ENCODE data around the gene KMO. TPM values are rescaled to one million over a fixed set of nuclear protein-coding genes. Genes with fewer than 3 reads are reported as not detected.

KMO gene
- total and polyA plus RNA-seq, 3 experiments from 2014 or later: 0.06 to 1.4 (median 0.60) TPM

DNA sequence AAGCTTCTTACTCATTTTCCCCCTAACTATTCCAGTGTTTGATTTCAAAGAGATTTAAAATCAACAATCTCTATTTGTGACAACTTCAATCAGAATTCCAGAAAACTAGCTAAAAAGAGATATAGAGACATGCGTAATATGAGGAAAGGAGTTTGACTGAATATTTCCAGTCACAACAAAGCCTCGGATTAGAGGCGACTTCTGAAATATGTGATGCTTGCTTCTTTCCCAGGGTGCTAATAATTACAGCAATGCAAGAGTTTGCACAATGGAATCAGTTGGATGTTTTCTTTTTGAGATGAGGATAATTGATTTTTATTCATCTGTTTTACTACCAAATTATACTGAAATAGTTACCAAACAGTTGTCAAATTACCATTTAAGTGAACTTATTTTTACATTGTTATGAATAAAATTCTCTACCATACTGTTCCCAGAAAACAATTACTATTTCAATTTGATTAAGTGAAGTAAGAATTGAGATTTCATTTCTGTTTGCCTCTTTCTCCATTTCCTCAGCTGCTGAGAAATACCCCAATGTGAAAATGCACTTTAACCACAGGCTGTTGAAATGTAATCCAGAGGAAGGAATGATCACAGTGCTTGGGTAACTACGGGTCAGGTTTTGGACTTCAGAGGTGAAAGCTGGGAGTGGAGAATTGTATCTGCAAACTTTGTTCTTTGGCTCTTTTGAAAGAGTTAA lies 28.1 kb downstream of the KMO start:
- Histone ChIP-seq H3K27me3 (ENCODE audit: insufficient read depth, low read length, poor library complexity, severe bottlenecking) (no peaks in the 10 kb centered on the region), H3K4me1 (ENCODE audit: insufficient read depth, low read length) (no peaks in the 10 kb centered on the region), H3K27ac (ENCODE audit: low read depth, low read length) (no peak overlapping the region), H3K36me3 (ENCODE audit: insufficient read depth, low read length) (no peaks in the 10 kb centered on the region), H3K9me3 (ENCODE audit: low read length) (no peaks in the 10 kb centered on the region), H3K4me3 (ENCODE audit: low read length) (no peak overlapping the region)
- Mint-ChIP-seq H3K36me3 (no peaks in the 10 kb centered on the region), H3K27me3 (peaks cover 5 to 18% of the 10 kb centered on the region in 2 donors), H3K9me3 (no peaks in the 10 kb centered on the region), H3K27ac (no peak overlapping the region), H3K4me1 (no peaks in the 10 kb centered on the region), H3K4me3 (no peak overlapping the region)
- CTCF ChIA-PET: no interaction called here
- POLR2A ChIA-PET: no interaction called here
- no peak for DNase-seq

DNA sequence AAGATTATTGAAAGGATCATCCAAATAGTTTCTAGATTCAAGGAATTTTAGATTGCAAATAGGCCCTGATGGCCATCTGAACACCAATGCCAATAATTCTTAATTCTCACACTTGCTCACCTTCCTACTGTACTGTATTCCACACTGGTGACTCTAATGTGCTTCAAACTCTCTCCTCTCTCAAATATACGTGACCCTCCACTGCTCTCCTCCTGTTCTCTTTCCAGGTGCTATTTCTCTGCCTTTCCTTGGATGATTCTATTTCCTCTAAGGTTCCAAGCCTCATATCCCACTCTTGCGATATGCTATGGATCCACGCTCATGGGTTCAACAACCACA lies 28.6 kb downstream of the KMO start:
- H3K9me3 Mint-ChIP-seq: no peaks in the 10 kb centered on the region
- CTCF ChIA-PET: no interaction called here

DNA sequence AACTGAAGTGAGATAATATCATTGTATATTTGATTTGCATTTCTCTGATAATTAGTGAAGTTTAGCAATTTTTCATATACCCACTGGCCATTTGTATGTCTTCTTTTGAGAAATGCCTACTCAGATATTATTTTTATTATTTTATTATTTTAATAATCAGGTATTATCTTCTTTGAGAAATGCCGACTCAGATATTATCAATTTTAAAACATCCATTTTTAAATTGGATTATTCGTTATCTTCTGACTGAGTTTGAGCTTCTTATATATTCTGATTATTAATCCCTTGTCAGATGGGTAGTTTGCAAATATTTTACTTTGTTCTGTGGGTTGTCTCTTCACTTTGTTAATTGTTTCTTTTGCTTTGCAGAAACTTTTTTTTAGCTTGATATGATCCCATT lies 37.7 kb downstream of the KMO start:
- H3K4me1 ChIP-seq (ENCODE audit: insufficient read depth, low read length): no peaks in the 10 kb centered on the region
- H3K27me3 Mint-ChIP-seq: peaks cover 5 to 23% of the 10 kb centered on the region in 2 donors
- H3K27ac Mint-ChIP-seq: no peak overlapping the region
- H3K4me3 ChIP-seq (ENCODE audit: low read length): no peak overlapping the region
- no peak for DNase-seq
- no peaks in the 10 kb centered on the region for H3K9me3 Mint-ChIP-seq
- no peak overlapping the region for H3K27ac ChIP-seq (ENCODE audit: low read depth, low read length)
- ChIA-PET CTCF (no interaction called here), POLR2A (no interaction called here)
- no peaks in the 10 kb centered on the region for H3K36me3 Mint-ChIP-seq
- H3K4me3 Mint-ChIP-seq: no peak overlapping the region
- H3K4me1 Mint-ChIP-seq: no peaks in the 10 kb centered on the region
- no peaks in the 10 kb centered on the region for H3K9me3 ChIP-seq (ENCODE audit: low read length)
- H3K27me3 ChIP-seq (ENCODE audit: insufficient read depth, low read length, poor library complexity, severe bottlenecking): no peaks in the 10 kb centered on the region
- H3K36me3 ChIP-seq (ENCODE audit: insufficient read depth, low read length): no peaks in the 10 kb centered on the region

More for the DNA sequence above, 28.6 kb downstream of the KMO start:
- H3K27me3 Mint-ChIP-seq: peaks cover 3 to 15% of the 10 kb centered on the region in 2 donors
- no peak overlapping the region for H3K27ac ChIP-seq (ENCODE audit: low read depth, low read length)
- H3K27me3 ChIP-seq (ENCODE audit: insufficient read depth, low read length, poor library complexity, severe bottlenecking): no peaks in the 10 kb centered on the region
- no peak for DNase-seq
- no peaks in the 10 kb centered on the region for H3K4me1 ChIP-seq (ENCODE audit: insufficient read depth, low read length)
- no peaks in the 10 kb centered on the region for H3K4me1 Mint-ChIP-seq
- H3K9me3 ChIP-seq (ENCODE audit: low read length): no peaks in the 10 kb centered on the region
- no peak overlapping the region for H3K27ac Mint-ChIP-seq
- H3K4me3 Mint-ChIP-seq: no peak overlapping the region
- no peaks in the 10 kb centered on the region for H3K36me3 Mint-ChIP-seq
- H3K4me3 ChIP-seq (ENCODE audit: low read length): no peak overlapping the region
- H3K36me3 ChIP-seq (ENCODE audit: insufficient read depth, low read length): no peaks in the 10 kb centered on the region
- POLR2A ChIA-PET: no interaction called here

DNA sequence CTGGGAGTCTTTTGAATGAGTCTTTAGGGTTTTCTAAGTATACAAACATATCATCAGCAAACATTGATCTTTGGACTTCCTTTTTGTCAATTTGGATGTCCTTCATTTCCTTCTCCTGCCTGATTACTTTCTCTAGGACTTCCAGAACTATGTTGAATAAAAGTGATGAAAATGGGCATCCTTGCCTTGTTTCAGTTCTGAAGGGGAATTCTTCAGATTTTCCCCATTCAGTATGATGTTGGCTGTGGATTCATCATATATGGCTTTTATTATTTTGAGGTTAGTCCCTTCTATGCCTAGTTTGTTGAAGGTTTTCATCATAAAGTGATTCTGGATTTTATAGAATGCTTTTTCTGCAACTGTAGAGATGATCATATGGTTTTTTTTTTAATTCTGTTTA lies 42.0 kb downstream of the KMO start:
- H3K27me3 Mint-ChIP-seq: peaks cover 13 to 56% of the 10 kb centered on the region in 2 donors
- no peaks in the 10 kb centered on the region for H3K4me1 Mint-ChIP-seq
- peaks cover 11 to 26% (median 17%) of the 10 kb centered on the region in 5 donors for H3K9me3 Mint-ChIP-seq
- no peak overlapping the region for H3K27ac Mint-ChIP-seq
- H3K36me3 ChIP-seq (ENCODE audit: insufficient read depth, low read length): no peaks in the 10 kb centered on the region
- no peak overlapping the region for H3K4me3 Mint-ChIP-seq
- H3K36me3 Mint-ChIP-seq: peaks cover 0 to 8% (median 0%) of the 10 kb centered on the region in 3 donors
- POLR2A ChIA-PET: no interaction called here
- no peak overlapping the region for H3K27ac ChIP-seq (ENCODE audit: low read depth, low read length)
- no peaks in the 10 kb centered on the region for H3K4me1 ChIP-seq (ENCODE audit: insufficient read depth, low read length)
- no peak overlapping the region for H3K4me3 ChIP-seq (ENCODE audit: low read length)
- CTCF ChIA-PET: no interaction called here
- DNase-seq: no peak
- H3K27me3 ChIP-seq (ENCODE audit: insufficient read depth, low read length, poor library complexity, severe bottlenecking): no peaks in the 10 kb centered on the region
- no peaks in the 10 kb centered on the region for H3K9me3 ChIP-seq (ENCODE audit: low read length)

DNA sequence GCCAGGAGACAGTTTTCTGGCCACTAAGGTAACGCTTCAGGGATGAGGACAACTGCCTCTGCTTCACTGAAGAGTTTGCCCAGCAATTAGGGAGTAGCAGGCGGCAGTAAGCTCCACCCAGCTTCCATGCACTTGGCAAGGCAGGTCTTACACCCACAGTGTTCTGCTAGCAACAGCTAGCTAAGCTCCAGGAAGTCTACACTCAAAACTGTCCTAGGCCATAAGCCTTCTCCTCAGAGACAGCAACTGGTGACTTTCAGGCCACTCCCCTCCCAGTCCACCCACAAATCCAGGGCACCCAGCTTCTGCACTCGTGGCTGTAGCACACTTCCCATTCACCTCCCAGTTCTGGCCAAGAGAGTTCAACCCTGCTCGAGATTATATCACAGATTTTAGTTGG lies 47.3 kb downstream of the KMO start:
- no peak overlapping the region for H3K27ac Mint-ChIP-seq
- H3K9me3 Mint-ChIP-seq: peaks cover 18 to 28% (median 22%) of the 10 kb centered on the region in 5 donors
- Histone ChIP-seq H3K4me1 (ENCODE audit: insufficient read depth, low read length) (no peaks in the 10 kb centered on the region), H3K4me3 (ENCODE audit: low read length) (no peak overlapping the region), H3K27ac (ENCODE audit: low read depth, low read length) (no peak overlapping the region), H3K36me3 (ENCODE audit: insufficient read depth, low read length) (no peaks in the 10 kb centered on the region), H3K27me3 (ENCODE audit: insufficient read depth, low read length, poor library complexity, severe bottlenecking) (no peaks in the 10 kb centered on the region), H3K9me3 (ENCODE audit: low read length) (no peaks in the 10 kb centered on the region)
- ChIA-PET CTCF (no interaction called here), POLR2A (no interaction called here)
- H3K4me3 Mint-ChIP-seq: no peak overlapping the region
- H3K4me1 Mint-ChIP-seq: no peaks in the 10 kb centered on the region
- H3K27me3 Mint-ChIP-seq: peaks cover 26 to 71% of the 10 kb centered on the region in 2 donors
- peaks cover 0 to 23% (median 2%) of the 10 kb centered on the region in 3 donors for H3K36me3 Mint-ChIP-seq
- no peak for DNase-seq

DNA sequence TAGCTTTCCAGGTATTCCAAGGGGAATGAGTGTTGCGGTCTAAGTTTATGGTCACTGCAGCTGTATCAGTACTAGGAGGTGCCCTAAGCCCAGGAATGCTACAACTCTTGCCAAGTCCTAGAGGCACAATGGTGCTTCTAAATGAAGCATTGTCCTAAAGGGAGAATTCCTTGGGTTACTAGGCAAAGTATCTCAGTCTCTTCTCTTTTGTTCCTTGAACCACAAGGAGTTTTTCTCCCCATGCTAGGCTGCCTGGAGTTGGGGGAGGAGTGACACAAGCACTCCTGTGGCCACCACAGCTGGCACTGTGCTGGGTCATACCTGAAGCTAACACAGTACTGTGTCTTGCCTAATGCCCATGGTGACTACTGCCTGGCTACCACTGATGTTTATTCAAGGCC lies 50.7 kb downstream of the KMO start:
- H3K4me3 Mint-ChIP-seq: no peak overlapping the region
- Histone ChIP-seq H3K4me3 (ENCODE audit: low read length) (no peak overlapping the region), H3K4me1 (ENCODE audit: insufficient read depth, low read length) (no peaks in the 10 kb centered on the region), H3K36me3 (ENCODE audit: insufficient read depth, low read length) (no peaks in the 10 kb centered on the region), H3K27me3 (ENCODE audit: insufficient read depth, low read length, poor library complexity, severe bottlenecking) (no peaks in the 10 kb centered on the region), H3K27ac (ENCODE audit: low read depth, low read length) (no peak overlapping the region), H3K9me3 (ENCODE audit: low read length) (no peaks in the 10 kb centered on the region)
- H3K36me3 Mint-ChIP-seq: peaks cover 0 to 17% (median 2%) of the 10 kb centered on the region in 3 donors
- H3K9me3 Mint-ChIP-seq: peaks cover 0 to 11% (median 7%) of the 10 kb centered on the region in 5 donors
- POLR2A ChIA-PET: no interaction called here
- peaks cover 18 to 46% of the 10 kb centered on the region in 2 donors for H3K27me3 Mint-ChIP-seq
- no peak for DNase-seq
- H3K27ac Mint-ChIP-seq: no peak overlapping the region
- H3K4me1 Mint-ChIP-seq: no peaks in the 10 kb centered on the region
- CTCF ChIA-PET: no interaction called here

DNA sequence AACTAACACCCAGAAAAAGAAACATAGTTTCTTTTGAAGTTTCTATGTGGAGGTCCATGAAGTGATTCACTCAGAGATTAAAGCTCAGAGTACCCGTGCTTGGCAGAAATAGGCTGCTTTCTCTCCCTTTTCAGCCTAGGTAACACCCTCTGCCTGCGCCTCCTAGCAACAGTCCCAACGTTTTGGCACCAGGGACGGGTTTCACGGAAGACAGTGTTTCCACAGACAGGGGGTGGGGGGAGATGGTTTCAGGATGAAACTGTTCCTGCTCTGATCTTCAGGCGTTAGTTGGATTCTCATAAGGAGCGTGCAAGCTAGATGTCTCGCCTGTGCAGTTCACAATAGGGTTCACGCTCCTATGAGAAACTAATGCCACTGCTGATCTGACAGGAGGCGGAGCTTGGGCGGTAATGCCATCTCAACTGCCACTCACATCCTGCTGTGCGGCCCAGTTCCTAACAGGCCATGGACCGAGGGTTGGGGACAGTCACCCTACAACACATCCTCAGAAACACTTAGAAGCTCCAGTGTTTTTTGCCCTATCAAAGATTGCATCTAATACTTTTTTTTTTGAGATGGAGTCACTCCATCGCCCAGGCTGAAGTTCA lies 54.8 kb downstream of the KMO start:
- DNase-seq: no peak
- Histone ChIP-seq H3K27ac (ENCODE audit: low read depth, low read length) (no peak overlapping the region), H3K4me3 (ENCODE audit: low read length) (no peak overlapping the region), H3K9me3 (ENCODE audit: low read length) (no peaks in the 10 kb centered on the region), H3K36me3 (ENCODE audit: insufficient read depth, low read length) (no peaks in the 10 kb centered on the region), H3K4me1 (ENCODE audit: insufficient read depth, low read length) (no peaks in the 10 kb centered on the region), H3K27me3 (ENCODE audit: insufficient read depth, low read length, poor library complexity, severe bottlenecking) (no peaks in the 10 kb centered on the region)
- ChIA-PET CTCF (no interaction called here), POLR2A (no interaction called here)
- no peak overlapping the region for H3K4me3 Mint-ChIP-seq
- H3K4me1 Mint-ChIP-seq: no peaks in the 10 kb centered on the region
- peaks cover 0 to 17% (median 2%) of the 10 kb centered on the region in 3 donors for H3K36me3 Mint-ChIP-seq
- H3K27me3 Mint-ChIP-seq: peaks cover 13 to 17% of the 10 kb centered on the region in 2 donors
- H3K27ac Mint-ChIP-seq: no peak overlapping the region
- H3K9me3 Mint-ChIP-seq: peaks cover 0 to 4% (median 0%) of the 10 kb centered on the region in 5 donors

DNA sequence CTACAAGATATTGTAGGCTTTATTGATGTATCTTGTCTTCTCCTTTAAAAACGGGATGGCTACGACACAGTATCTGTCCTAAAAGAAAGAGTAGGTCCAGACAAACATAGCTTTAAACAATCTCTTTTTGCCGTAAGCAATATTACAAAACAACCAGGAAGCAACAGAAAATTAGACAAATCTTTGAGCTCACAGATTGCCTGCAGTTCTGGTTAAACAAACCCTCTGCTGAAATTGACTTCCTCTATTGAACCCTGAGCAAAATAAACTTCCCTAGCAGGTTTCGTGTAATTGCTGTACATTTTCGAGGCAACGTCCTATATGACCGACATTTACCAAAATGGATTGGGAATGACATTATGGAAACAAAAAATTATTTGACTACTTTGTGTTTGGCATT lies 57.3 kb downstream of the KMO start:
- CTCF ChIA-PET: interaction anchor here (1.0 kb wide), 1 partner anchor 21 kb away, joined by 3 read pairs; no protein-coding TSS in a partner anchor
- POLR2A ChIA-PET: no interaction called here

More for the DNA sequence above, 57.3 kb downstream of the KMO start:
- no peak for DNase-seq
- H3K27me3 Mint-ChIP-seq: peaks cover 0 to under 1% of the 10 kb centered on the region in 2 donors
- no peaks in the 10 kb centered on the region for H3K4me1 ChIP-seq (ENCODE audit: insufficient read depth, low read length)
- no peaks in the 10 kb centered on the region for H3K27me3 ChIP-seq (ENCODE audit: insufficient read depth, low read length, poor library complexity, severe bottlenecking)
- H3K27ac Mint-ChIP-seq: no peak overlapping the region
- H3K4me1 Mint-ChIP-seq: no peaks in the 10 kb centered on the region
- H3K27ac ChIP-seq (ENCODE audit: low read depth, low read length): no peak overlapping the region
- H3K4me3 Mint-ChIP-seq: no peak overlapping the region
- no peaks in the 10 kb centered on the region for H3K9me3 ChIP-seq (ENCODE audit: low read length)
- H3K9me3 Mint-ChIP-seq: no peaks in the 10 kb centered on the region
- H3K4me3 ChIP-seq (ENCODE audit: low read length): no peak overlapping the region
- no peaks in the 10 kb centered on the region for H3K36me3 ChIP-seq (ENCODE audit: insufficient read depth, low read length)
- H3K36me3 Mint-ChIP-seq: peaks cover under 1 to 9% (median 5%) of the 10 kb centered on the region in 3 donors
